HG03460 (cell line): ENCODE data around the gene PPFIA4.

Experiments used
- ATAC-seq: cut with Tn5 transposase; IDR thresholded peaks from one replicate; pipeline ENCODE4 v1.9.1; 2021; ENCODE audit not compliant: unreplicated experiment

PPFIA4 gene

DNA sequence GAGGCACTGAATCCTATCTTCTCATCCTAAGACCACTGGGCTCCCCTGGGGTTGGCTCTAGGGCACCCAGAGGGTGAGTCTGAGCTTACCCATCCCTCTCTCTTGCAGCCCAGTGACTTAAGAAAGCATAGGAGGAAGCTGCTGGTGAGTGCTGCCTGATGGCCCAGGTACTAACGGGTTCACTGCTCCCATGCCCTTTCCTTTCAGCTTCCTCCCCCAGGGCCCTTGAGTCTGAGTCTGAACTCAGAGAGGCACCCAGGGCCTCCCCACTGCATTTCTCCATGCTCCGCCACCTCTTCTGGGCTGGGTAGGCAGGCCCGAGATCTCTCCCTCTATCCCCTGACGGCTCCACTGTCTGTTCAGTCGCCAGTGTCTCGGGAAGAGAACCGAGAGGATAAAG, 29.7 kb downstream of the PPFIA4 start:
- no peak for ATAC-seq

DNA sequence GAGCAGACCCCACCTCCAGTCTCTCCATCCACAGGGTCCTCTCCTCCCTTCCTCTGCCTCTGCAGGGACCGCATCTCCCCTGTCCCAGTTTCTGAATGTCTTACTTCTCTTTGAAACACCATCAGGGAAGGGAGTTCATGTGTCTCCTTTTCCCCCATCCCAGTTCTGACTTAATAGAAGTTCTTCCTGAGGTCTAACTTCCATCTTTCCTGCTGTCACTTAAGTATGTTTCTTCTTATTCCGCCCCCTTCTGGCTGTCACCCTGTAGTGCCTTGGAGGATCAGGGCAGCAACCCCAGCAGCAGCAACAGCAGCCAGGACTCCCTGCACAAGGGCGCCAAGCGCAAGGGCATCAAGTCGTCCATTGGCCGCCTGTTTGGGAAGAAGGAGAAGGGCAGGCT, 30.2 kb downstream of the PPFIA4 start:
- ATAC-seq = no peak

DNA sequence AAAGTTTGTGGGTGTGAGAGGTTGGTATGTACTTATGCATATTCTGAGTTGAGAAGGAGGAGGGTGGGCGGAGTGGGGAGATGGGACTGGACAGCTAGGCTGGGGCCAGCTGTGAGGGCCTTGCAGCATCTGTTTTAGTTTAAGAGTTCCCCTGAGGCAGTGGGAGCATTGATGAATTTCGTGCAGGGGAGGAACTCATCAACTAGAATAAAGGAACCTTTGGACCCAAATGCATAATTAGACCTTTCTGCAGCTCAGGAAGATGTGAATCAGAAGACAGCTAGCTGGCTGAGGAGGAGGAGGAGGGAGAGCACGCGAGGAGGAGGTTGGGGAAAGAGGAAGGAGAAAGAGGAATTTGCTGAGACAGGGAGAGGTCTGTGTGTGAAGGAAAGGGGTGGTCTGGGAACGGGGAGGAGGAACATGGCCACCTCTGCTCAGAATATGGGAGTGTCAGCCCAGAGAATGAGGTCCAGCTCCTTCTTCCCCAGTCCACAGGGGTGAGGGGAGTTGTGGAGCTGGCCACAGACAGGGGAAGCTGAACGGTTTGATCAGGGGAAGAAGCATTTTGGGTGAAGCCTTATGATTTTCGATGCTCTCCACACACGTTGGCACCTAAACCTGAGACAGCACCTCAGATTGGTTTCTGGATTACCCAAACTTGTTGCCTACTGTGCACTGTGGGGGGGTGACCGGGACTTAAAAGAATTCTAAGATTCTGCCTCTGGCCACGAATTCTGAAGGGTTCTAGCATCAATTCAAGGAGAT, 31.8 kb downstream of the PPFIA4 start:
- ATAC-seq = no peak

- no peak for ATAC-seq
Observed at GRCh38 chr1:203058676-203058935, 32.3 kb downstream of the PPFIA4 start.

- ATAC-seq = no peak
Observed at GRCh38 chr1:203059485-203059884, 33.2 kb downstream of the PPFIA4 start.

GRCh38 chr1:203060115-203060514, 33.8 kb downstream of the PPFIA4 start:
- no peak for ATAC-seq

- ATAC-seq = no peak
Observed at GRCh38 chr1:203063287-203063686, 37.0 kb downstream of the PPFIA4 start.

DNA sequence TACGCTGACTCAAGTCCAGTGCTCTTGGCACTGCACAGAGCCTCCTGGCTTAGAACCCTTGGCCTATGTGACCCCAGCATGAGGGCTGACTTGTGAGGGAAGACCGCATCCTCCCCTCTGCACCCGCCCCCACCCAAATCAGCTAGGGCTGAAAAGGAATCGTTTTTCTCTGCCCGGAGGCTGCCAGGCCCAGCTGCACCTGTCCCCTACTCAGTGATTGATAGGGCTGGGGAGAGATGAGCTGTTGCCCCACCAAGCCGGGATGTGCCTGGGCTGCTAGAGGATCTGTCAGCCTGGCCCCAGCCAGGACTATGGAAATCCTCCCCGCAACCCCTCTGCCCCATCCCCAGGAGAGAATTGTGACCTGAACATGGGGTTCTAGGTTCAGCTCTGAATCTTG, 38.9 kb downstream of the PPFIA4 start:
- ATAC-seq = no peak

DNA sequence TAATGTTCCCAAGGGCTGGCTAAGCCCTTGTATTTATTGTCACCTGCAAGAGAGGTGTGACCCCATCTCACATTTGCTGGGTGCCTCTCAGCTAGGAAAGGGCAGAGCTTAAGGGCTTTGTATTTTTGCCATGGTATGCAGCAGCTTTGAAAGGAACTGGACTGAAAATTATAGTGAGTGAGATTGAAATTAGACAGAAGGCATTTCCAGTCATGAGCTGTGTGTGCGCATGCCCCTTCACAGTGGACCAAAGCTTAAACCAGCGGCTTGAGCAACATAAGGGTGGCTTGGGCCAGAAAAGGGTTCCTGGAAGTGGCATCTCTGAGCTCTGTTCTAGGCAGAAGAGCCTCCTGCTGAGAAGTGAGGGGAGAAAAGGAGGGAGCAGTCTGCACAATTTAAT, 39.7 kb downstream of the PPFIA4 start:
- ATAC-seq = no peak

- no peak for ATAC-seq
Observed at GRCh38 chr1:203066965-203067364, 40.7 kb downstream of the PPFIA4 start.

GRCh38 chr1:203069030-203069747, 42.9 kb downstream of the PPFIA4 start:
- no peak for ATAC-seq

- no peak for ATAC-seq
Observed at GRCh38 chr1:203072002-203072602, 45.8 kb downstream of the PPFIA4 start.

DNA sequence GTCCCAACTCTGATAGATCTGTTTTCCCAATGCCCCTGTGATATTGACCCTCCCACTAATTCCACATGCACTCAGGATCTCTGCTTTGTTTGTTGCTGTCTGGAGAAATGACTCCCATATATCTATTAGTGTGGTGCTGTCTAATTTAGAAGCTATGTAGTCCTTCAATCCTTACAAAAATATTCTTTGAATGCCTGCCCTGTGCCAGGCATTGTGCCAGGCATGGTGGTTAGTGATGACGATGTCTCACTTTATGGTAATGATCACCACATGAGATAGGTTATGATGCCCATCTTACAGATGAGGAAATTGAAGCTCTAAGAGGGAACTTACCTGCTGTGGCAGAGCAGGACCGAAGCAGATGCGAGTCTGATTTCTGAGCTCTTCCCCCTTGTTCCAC, 46.6 kb downstream of the PPFIA4 start:
- no peak for ATAC-seq

DNA sequence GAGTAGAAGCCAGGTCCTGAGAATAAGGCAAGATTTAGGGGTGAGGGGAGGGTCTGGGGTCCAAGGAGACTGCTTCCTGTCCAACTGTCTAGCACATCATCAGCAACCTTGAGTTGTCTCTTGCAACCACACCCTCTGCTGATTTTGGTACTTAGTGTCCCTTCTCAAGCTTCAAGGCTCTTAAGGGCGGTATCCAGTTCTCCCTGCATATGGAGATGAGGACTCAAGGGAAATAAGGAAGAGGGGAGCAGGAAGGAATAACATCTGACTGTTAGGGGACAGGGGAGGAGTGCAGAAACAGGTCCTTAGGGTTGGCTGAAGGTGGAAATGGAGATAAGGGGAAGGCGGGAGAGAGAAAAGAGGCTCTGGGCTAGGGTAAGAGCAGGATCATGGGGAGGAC, 47.2 kb downstream of the PPFIA4 start:
- ATAC-seq = no peak

- no peak for ATAC-seq
Observed at GRCh38 chr1:203074610-203075009, 48.3 kb downstream of the PPFIA4 start.

DNA sequence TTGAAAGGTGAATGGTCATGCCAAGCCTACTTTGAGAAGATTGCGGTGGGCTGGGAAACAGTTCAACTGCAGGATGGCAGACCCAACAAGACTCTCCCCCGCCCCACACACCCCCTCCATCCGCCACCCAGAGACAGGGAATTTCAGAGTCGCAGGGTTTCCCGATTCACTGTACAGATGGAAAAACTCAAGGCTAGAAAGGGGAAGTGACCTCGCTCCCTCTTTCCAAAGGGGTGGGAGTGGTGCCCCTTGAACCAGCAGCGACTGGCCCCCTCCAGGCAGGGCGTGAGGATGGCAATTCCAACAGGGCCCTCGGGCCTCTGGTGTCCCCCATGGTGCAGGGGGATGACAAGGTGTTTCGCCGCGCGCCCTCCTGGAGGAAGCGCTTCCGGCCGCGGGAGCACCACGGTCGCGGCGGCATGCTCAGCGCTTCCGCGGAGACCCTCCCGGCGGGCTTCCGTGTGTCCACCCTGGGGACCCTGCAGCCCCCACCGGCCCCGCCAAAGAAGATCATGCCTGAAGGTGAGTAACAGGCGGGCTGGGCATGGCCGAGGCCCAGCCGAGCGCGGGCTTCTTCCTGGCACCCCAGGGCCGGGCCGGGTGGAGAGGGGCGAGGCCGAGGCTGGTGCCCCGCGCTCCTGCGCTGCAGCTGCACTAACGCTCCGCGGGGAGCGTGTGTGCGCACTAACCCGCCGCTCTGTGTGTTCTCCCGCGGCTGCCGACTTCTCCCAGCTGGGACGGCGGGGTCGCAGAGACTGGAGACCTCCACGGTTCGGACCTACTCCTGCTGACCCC, 49.1 kb downstream of the PPFIA4 start:
- no peak for ATAC-seq

DNA sequence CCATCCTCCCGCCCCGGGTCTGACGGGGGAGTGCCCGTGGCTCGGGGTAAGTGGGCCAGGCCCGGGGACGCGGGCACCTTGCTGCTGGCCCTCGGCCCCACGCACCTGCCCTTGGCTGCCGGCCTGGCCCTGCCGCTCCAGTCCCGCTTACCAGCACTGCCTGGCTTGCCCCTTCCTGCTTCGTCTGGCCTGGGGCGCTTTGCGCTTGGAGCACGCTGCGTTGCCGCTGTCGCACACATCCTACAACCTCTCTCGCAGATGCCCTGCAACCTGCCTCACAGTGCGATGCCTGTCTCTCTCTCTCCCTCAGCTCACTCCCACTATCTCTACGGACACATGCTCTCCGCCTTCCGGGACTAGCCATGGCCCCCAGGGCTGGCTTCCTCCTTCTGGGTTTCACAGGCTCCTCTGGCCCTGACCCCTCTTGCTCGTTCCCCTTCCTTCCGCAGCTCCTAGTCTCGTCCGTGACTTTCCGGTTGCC, 49.8 kb downstream of the PPFIA4 start:
- no peak for ATAC-seq

DNA sequence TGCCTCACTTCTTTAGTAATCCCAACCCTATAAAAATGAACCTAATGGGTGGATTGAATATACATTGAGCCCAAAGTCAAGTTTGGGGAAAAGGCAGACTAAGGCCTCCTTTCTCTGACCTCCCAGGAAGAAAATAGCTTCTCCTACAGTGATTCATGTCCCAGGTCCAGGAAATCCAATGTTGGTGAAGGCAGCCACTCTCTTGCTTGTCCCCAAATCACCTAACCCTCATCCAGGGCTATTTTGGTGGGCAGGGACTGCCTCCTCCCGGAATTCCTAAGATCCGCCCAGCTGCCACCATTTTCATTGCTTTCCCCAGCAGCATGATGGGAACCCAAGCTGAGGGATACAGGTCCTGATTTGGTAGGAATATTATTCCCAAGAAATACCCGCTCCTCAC, 51.1 kb downstream of the PPFIA4 start:
- ATAC-seq = no peak

- no peak for ATAC-seq
Observed at GRCh38 chr1:203077956-203078355, 51.7 kb downstream of the PPFIA4 start.

DNA sequence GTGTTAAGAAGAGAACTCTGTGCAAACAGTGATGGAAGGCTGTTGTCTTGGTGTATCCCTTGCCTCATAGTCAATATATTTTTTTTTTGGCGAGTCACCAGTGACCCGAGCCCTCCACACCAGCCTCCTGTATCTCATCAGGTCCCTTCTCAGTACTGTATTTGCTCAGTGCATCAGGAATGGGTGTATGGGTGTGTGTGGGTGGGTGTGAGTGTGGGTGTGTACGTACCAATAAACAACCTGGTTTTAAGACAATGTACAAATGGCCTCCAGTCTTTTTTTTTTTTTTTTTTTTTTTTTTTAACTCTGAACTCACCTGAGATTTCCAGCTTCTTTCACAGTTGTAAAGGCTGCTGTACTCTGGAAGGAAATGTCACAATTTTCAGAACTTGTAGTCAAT, 52.2 kb downstream of the PPFIA4 start:
- no peak for ATAC-seq

DNA sequence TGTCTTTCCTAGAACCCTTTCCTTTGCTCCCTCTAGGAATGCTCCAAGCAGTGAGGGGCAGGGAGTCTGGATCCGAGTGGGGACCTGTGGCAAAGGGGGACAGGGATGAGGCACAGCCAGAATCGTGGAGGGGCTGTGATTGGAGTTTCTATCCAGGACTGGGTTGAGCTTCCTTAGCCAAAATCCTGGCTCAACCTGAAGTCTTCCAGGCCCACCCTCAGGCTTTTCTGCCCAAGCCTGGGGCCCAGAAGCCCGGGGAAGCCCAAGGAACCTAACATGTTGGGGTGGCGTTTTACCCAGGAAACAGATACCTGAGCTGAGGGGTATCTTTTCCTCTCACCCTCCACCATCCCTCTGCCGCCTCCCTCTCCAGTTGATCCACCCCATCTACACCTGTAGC, 54.2 kb downstream of the PPFIA4 start:
- ATAC-seq = no peak
